Activated naive CD8-positive, alpha-beta T cell treated with anti-CD3 and anti-CD28 coated beads for 36 hours (primary cell): ENCODE data around the gene BRICD5. TPM values are rescaled to one million over a fixed set of nuclear protein-coding genes. Genes with fewer than 3 reads are reported as not detected.

Source experiments
- DNase-seq: peaks from one replicate; pipeline ENCODE4 v3.0.0; 2021
- H3K27ac Mint-ChIP-seq: one replicate; pipeline ENCODE4 v1.8.0; 2022; ENCODE audit warnings: mild to moderate bottlenecking, moderate library complexity, mixed read lengths
- H3K27me3 Mint-ChIP-seq: one replicate; pipeline ENCODE4 v1.8.0; 2022; ENCODE audit warnings: mild to moderate bottlenecking, mixed read lengths
- H3K36me3 Mint-ChIP-seq: one replicate; pipeline ENCODE4 v1.8.0; 2021; ENCODE audit warnings: mild to moderate bottlenecking, mixed read lengths
- H3K4me1 Mint-ChIP-seq: one replicate; pipeline ENCODE4 v1.8.0; 2021; ENCODE audit warnings: mixed read lengths
- H3K4me3 Mint-ChIP-seq: one replicate; pipeline ENCODE4 v1.8.0; 2022; ENCODE audit warnings: mild to moderate bottlenecking, moderate library complexity, mixed read lengths
- H3K9me3 Mint-ChIP-seq: one replicate; pipeline ENCODE4 v1.8.0; 2022; ENCODE audit warnings: mixed read lengths
- total RNA-seq, 2 experiments: library from RNA; stranded (reverse); gene quantifications; one replicate each; pipeline ENCODE4 v1.2.3, GENCODE V29; 2021

The BRICD5 gene
- total RNA-seq, 2 experiments from 2014 or later, result 2.3 to 6.4 TPM

DNA sequence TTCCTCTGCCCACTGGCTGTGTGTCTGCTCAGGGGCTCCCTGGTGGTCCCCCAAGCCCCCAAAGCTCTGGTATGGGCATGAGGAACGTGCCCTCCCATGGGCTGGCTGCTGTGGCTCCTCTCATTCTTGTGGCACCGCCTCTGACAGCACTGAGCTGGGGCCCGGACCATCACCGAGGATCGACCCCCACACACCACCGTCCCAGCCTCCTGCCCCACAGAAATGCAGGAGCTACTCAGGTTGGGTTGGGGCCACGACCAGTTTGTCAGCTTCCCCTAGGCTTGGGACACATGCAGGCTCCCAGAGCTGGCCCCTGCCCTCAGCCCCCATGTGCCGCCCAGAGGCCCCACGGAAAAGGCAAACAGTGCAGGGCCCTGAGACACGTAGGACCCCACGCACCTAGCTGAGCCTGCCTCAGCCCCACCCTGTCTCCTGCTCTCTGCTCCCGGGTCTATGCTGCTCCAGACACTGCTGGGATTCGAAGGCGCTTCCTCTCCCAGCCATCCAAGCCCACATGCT is 11.0 kb downstream of the BRICD5 start:
- H3K4me1 Mint-ChIP-seq, result peaks cover 10% of the 10 kb centered on the region
- H3K36me3 Mint-ChIP-seq, result no peaks in the 10 kb centered on the region
- H3K27ac Mint-ChIP-seq, result no peak overlapping the region
- H3K4me3 Mint-ChIP-seq, result no peak overlapping the region
- H3K9me3 Mint-ChIP-seq, result no peaks in the 10 kb centered on the region
- DNase-seq, result no peak
- peaks cover 25% of the 10 kb centered on the region for H3K27me3 Mint-ChIP-seq

DNA sequence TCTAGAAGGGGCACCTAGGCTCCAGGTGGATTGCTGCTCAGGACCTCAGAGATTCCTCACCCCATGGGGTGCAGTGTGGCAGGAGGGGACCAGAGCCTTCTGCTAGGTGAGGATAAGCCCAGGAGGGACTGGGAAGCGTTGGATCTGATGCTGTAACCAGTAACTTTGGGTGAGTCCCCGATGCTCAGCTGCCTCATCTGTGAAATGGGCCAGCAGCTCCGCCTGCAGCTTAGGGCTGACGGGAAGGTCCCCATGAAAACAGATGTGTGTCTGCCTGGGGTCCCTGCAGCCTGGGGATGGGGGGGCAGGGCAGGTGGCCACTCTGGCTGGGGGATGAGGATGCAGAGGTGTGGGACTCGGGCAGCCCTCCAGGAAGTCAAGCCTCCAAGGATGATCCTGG is 11.6 kb downstream of the BRICD5 start:
- DNase-seq, result no peak
- no peaks in the 10 kb centered on the region for H3K9me3 Mint-ChIP-seq
- no peaks in the 10 kb centered on the region for H3K36me3 Mint-ChIP-seq
- H3K27me3 Mint-ChIP-seq, result peaks cover 28% of the 10 kb centered on the region
- H3K27ac Mint-ChIP-seq, result no peak overlapping the region
- H3K4me1 Mint-ChIP-seq, result peaks cover 7% of the 10 kb centered on the region
- no peak overlapping the region for H3K4me3 Mint-ChIP-seq

DNA sequence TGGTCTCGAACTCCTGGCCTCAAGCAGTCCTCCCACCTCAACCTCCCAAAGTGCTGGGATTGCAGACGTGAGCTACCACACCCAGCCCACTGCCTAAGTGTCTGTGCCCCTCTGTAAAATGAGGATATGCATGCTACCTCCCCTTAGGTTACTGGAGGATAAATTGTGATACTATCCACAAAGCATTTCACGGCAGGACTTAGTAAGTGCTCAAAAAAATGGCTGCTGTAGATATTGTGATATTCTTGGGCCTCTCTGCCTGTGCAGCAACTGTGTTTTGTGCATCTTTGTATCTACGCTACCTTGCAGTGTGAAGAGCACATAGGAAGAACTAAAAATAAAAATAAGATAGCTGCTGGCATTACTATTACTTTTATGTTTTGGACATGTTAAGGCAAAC is 12.4 kb downstream of the BRICD5 start:
- Mint-ChIP-seq H3K4me3 (peak overlapping the region; percentile 43), H3K9me3 (no peaks in the 10 kb centered on the region), H3K36me3 (no peaks in the 10 kb centered on the region), H3K27me3 (peaks cover 28% of the 10 kb centered on the region), H3K27ac (no peak overlapping the region), H3K4me1 (peaks cover 4% of the 10 kb centered on the region)
- no peak for DNase-seq

- H3K9me3 Mint-ChIP-seq, result no peaks in the 10 kb centered on the region
- no peaks in the 10 kb centered on the region for H3K36me3 Mint-ChIP-seq
- peaks cover 4% of the 10 kb centered on the region for H3K4me1 Mint-ChIP-seq
- H3K27me3 Mint-ChIP-seq, result peaks cover 28% of the 10 kb centered on the region
- H3K27ac Mint-ChIP-seq, result no peak overlapping the region
- DNase-seq, result no peak
- peak overlapping the region; percentile 43 for H3K4me3 Mint-ChIP-seq
Measured at GRCh38 chr16:2197765-2198164, 12.9 kb downstream of the BRICD5 start.

DNA sequence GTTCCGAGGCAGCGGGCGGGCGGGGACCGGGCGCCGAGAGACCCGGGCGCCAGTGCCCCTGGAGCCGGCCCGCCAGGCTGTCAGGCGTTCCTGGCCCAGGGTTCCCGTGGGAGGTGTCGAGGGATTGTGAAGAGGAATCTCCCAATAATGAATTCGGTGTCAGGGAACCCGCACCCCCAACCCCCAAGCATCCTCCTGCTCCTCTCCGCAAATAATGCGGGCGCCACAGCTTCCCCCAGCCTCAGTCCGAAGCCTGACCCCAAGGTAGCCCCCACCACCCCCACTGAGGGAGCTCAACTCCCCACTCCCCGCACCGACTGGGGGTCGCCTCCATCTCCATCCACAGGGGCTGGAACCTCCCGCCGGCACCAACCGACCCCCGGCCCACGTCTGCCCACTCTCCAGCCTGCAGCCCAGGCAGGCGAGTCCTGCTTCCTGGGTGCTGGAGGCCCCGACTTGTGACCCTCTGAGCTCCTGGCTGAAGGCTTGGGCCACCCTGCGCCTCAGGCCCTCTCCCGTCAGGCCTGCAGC is 13.6 kb downstream of the BRICD5 start:
- Mint-ChIP-seq H3K4me3 (peak overlapping the region; percentile 37), H3K9me3 (no peaks in the 10 kb centered on the region), H3K27me3 (peaks cover 28% of the 10 kb centered on the region), H3K36me3 (no peaks in the 10 kb centered on the region), H3K4me1 (peaks cover 4% of the 10 kb centered on the region), H3K27ac (no peak overlapping the region)
- DNase-seq, result no peak

DNA sequence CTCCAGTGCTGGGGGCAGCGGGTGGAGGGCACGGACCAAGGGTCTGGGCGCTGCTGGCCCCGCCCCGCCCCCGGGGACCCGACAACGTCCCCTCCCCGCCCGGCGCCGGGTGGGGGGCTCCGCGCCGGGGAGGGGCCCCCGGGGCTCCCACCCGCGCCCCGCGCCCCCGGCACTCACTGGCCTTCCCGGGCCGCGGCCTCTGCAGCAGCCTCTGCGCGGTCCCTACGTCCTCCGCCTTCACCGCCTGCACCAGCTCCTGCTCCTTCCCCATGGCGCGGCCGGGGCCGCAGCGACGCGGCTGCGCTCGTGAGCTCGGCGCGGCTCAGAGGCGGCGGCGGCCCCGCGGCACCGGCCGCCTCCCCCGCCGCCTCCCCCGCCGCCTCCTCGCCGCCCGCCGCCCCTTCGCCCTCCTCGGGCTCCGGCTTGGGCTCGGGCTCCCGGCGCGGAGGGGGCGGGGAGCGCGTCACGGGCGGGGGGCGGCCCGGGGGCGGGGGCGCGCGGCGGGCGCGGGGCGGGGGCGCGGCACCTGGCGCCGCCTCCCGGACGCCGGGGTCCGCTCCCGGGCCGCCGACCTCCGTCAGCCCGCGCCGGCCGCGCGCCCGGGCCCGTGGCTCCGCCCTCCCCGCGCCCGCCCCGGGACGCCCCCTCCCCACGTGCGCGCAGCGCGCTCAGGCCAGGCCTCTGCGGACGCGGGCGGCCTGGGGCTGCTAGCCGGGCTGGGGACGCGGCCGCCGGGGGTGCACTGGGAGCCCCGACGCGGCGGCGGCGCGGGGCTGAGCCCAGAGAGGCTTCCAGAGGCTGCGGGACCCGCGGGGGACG is 14.3 kb downstream of the BRICD5 start, which contains the start of gene CASKIN1:
CASKIN1 (minus strand) TSS at position 444 of the 819 bp plus-strand sequence; CDS start at position 271, 173 bp downstream.
- H3K9me3 Mint-ChIP-seq, result no peaks in the 10 kb centered on the region

DNA sequence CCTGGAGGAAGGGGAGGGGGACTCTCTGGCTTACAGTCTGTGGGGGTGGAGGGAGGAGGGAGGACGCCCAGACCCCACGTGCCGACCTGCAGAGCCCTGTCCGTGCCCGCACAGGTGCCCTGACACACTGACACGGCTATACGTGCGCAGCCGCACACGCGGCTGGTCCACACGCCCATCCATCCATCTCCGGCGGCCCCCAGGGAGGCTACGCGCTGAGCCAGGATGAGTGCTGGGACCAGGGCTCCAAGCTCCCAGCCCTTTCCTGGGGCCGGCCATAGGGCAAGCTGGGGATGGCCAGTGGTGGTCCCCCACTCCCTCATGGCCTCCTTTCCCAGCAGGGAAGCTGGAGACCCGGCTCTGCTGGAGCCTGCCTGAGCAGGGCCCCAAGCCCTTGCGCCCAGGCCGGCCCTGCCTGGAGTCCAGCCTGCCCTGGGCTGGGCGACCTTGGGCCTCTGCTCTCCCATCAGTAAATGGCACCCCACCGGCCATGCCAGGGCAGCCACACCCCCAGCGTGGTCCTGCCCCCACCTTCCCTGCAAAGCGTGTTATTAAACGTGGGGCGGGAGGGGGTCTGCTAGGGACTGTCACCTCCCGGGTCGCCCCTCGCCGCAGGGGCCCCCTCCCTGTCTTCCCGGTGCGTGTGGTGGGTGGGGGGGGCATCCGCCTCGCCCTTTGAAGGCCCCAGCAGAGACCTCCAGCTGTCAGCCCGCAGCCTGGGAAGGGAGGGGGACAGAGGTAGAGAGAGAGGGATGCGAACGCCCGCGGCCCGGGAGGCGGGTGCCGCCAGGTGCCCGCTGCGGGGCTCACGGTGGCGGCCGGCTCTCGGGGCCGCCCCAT is 15.1 kb downstream of the BRICD5 start:
- H3K4me1 Mint-ChIP-seq, result peaks cover 4% of the 10 kb centered on the region
- DNase-seq, result no peak
- peaks cover 28% of the 10 kb centered on the region for H3K27me3 Mint-ChIP-seq
- H3K27ac Mint-ChIP-seq, result no peak overlapping the region
- H3K36me3 Mint-ChIP-seq, result no peaks in the 10 kb centered on the region
- H3K9me3 Mint-ChIP-seq, result no peaks in the 10 kb centered on the region
- H3K4me3 Mint-ChIP-seq, result peak overlapping the region; percentile 45

More for the DNA sequence above, 14.3 kb downstream of the BRICD5 start, which contains the start of gene CASKIN1:
- Mint-ChIP-seq H3K27ac (no peak within 1 kb of the TSS), H3K4me3 (peak within 1 kb of the TSS; percentile 45), H3K27me3 (peaks cover 28% of the 10 kb centered on the region), H3K4me1 (peaks cover 4% of the 10 kb centered on the region), H3K36me3 (no peaks in the 10 kb centered on the region)
- no peak for DNase-seq

DNA sequence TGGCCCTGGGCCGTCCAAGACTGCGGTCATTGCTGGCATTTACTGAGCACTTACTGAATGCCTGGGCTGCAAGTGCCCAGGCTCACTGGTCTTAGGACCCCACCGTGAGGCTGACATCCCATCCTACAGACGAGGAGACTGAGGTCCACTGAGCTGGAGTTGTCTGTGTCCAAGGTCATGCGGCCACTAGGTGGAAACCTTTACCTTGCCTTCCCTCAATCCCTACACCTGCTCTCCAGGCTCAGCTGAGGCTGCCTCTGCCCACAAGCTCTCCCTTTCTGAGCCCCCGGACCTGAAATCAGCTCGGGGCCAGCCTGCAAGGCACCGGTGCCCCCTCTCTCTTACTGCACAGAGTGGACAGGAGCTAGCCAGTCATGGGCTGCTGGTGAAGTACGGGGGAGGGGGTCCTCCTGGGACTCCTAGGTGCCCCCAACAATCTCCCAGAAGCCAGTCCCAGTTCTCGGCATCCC is 15.8 kb downstream of the BRICD5 start:
- Mint-ChIP-seq H3K27ac (no peak overlapping the region), H3K4me1 (peaks cover 4% of the 10 kb centered on the region), H3K9me3 (no peaks in the 10 kb centered on the region), H3K36me3 (no peaks in the 10 kb centered on the region), H3K4me3 (peak overlapping the region; percentile 18), H3K27me3 (peaks cover 28% of the 10 kb centered on the region)
- peak; percentile 55 for DNase-seq

DNA sequence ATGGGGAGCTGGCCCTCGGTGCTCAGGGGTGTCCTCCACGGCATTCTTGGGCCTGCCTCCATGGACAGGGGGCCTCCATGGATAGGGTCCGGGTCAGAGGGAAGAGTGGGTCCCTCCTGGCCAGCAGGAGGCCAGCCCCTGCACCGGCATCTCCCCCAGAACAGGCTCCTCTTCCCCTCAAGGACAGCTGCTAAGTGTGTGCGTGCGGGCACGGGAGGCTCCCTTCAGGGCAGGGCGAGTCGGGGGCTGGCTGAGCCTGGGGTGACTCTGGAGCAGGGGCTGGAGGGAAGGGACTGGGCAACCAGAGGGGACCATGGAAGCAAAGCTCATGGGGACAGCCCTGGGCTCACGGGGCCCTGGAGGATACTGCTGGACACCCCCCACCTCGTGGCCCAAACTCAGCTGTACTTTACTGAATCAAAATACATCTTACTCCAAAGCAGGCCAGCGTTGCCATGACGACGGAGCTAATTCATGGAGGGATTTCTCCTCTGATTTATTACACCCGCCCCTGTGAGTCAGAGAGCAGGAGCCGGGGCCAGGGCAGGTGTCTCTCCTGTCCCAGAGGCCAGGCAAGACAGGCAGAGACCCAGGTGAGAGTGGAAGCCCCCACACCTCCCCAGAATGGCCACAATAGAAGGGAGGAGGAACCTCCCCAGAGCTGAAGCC is 16.4 kb downstream of the BRICD5 start:
- H3K27ac Mint-ChIP-seq, result no peak overlapping the region
- H3K4me1 Mint-ChIP-seq, result peaks cover 4% of the 10 kb centered on the region
- no peak overlapping the region for H3K4me3 Mint-ChIP-seq
- peaks cover 28% of the 10 kb centered on the region for H3K27me3 Mint-ChIP-seq
- H3K36me3 Mint-ChIP-seq, result no peaks in the 10 kb centered on the region
- no peaks in the 10 kb centered on the region for H3K9me3 Mint-ChIP-seq
- DNase-seq, result peak; percentile 36

DNA sequence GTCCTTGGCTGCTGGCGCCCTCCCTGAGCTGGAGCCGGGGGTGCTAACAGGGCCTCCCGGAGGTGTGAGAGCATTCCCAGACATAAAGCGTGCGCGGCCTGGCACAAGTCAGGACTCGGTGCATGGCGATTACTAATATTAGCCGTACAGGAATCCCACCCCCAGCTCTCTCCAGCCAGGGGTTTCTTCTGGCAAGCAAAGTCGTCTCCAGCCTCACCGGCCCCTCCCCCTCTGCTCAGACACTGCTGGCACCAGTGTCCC is 19.3 kb downstream of the BRICD5 start:
- no peak overlapping the region for H3K27ac Mint-ChIP-seq
- H3K4me1 Mint-ChIP-seq, result peaks cover 4% of the 10 kb centered on the region
- peaks cover 8% of the 10 kb centered on the region for H3K27me3 Mint-ChIP-seq
- H3K36me3 Mint-ChIP-seq, result no peaks in the 10 kb centered on the region
- H3K4me3 Mint-ChIP-seq, result no peak overlapping the region
- DNase-seq, result no peak
- H3K9me3 Mint-ChIP-seq, result no peaks in the 10 kb centered on the region

DNA sequence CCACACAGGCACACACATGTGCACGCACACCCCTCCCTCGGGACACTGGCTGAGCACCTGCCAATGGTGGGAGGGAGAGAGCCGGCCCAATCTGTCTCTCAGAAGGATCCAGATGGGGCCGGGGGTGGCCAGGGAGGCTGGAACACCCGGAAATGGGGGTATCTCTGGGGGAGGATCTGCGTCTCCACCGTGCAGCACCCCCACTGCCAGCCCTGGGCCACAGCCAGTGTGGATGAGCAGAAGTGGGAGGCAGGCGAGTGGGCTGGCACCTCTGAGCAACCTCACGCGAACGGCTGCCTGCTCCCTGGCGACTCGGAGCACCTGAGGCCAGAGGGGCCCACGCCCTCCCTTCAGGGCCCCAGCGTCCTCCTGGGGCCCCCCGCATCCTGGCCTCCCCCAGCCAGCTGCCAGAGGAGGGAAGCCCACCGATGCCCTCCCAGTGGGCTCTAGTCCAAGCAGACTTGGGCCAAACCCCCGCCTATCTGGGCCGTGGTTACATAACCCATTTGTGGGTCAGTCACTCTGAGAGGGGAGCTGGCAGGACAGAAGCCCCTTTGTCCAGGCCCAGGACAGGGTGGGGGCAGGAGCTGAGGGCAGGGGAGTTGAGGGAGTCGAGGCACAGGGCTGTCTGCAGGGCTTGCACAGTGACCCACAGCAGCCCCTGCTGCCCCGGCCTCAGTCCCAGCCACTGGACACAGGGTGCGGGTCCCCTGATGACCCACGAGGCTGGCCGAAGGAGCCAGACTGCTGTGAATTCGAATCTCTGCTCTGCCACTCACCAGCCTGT is 19.8 kb downstream of the BRICD5 start:
- Mint-ChIP-seq H3K4me1 (peaks cover 4% of the 10 kb centered on the region), H3K4me3 (no peak overlapping the region), H3K9me3 (no peaks in the 10 kb centered on the region), H3K27ac (no peak overlapping the region), H3K36me3 (no peaks in the 10 kb centered on the region), H3K27me3 (peaks cover 8% of the 10 kb centered on the region)
- no peak for DNase-seq

GRCh38 chr16:2190002-2190658 is 20.5 kb downstream of the BRICD5 start:
- Mint-ChIP-seq H3K4me1 (peaks cover 4% of the 10 kb centered on the region), H3K36me3 (no peaks in the 10 kb centered on the region), H3K27me3 (peaks cover 7% of the 10 kb centered on the region), H3K4me3 (no peak overlapping the region), H3K9me3 (no peaks in the 10 kb centered on the region), H3K27ac (no peak overlapping the region)
- DNase-seq, result no peak

GRCh38 chr16:2189252-2189893 is 21.3 kb downstream of the BRICD5 start:
- H3K9me3 Mint-ChIP-seq, result no peaks in the 10 kb centered on the region
- no peaks in the 10 kb centered on the region for H3K27me3 Mint-ChIP-seq
- no peaks in the 10 kb centered on the region for H3K36me3 Mint-ChIP-seq
- no peak overlapping the region for H3K4me3 Mint-ChIP-seq
- DNase-seq, result no peak
- no peak overlapping the region for H3K27ac Mint-ChIP-seq
- H3K4me1 Mint-ChIP-seq, result no peaks in the 10 kb centered on the region
